Coronary artery (tissue), 2 donors: ENCODE data around the gene PTGER4.

Experiments used
- DNase-seq: peaks from one replicate; pipeline ENCODE4 v3.0.0-alpha.2; 2017; ENCODE audit warnings: low spot score
- H3K27ac ChIP-seq, 2 donors: fragments of 200-600 bp; sonication (generic); one replicate each; pipeline ENCODE4 v1.5.1; 2016 to 2019
- H3K4me3 ChIP-seq: fragments of 200-600 bp; sonication (generic); 2 replicates; pipeline ENCODE4 v1.5.1; 2016; ENCODE audit warnings: mild to moderate bottlenecking, moderate library complexity
- TF ChIP-seq, protein P1 (sequence below): fragments of 200-600 bp; sonication (generic); IDR thresholded peaks from one replicate; pipeline ENCODE4 v1.5.1; 2019; ENCODE audit warnings: antibody characterized with exemption

PTGER4 gene

DNA sequence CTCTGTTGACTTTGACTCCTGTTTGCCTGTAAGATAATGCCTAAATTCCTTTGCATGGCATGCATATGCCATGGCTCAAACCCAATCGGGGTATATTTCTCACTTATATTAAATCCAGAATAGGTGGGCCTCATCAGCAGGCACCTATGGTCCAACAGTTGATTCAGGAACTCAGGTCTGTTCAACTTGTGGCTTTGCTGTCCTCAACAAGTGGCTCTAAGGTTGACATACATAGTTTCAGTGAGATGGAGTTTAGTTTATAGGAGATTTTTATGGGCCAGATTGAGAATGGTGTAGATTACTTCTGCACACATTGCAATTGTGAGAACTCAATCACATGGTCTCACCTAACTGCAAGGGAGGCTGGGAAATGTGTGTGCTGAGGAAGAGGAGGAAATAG, 31.6 kb upstream of the PTGER4 start:
- Histone ChIP-seq H3K27ac (no peak overlapping the region), H3K4me3 (no peak overlapping the region)
- no peak for DNase-seq
- TF ChIP-seq, protein P1, sequence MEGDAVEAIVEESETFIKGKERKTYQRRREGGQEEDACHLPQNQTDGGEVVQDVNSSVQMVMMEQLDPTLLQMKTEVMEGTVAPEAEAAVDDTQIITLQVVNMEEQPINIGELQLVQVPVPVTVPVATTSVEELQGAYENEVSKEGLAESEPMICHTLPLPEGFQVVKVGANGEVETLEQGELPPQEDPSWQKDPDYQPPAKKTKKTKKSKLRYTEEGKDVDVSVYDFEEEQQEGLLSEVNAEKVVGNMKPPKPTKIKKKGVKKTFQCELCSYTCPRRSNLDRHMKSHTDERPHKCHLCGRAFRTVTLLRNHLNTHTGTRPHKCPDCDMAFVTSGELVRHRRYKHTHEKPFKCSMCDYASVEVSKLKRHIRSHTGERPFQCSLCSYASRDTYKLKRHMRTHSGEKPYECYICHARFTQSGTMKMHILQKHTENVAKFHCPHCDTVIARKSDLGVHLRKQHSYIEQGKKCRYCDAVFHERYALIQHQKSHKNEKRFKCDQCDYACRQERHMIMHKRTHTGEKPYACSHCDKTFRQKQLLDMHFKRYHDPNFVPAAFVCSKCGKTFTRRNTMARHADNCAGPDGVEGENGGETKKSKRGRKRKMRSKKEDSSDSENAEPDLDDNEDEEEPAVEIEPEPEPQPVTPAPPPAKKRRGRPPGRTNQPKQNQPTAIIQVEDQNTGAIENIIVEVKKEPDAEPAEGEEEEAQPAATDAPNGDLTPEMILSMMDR: no peak

DNA sequence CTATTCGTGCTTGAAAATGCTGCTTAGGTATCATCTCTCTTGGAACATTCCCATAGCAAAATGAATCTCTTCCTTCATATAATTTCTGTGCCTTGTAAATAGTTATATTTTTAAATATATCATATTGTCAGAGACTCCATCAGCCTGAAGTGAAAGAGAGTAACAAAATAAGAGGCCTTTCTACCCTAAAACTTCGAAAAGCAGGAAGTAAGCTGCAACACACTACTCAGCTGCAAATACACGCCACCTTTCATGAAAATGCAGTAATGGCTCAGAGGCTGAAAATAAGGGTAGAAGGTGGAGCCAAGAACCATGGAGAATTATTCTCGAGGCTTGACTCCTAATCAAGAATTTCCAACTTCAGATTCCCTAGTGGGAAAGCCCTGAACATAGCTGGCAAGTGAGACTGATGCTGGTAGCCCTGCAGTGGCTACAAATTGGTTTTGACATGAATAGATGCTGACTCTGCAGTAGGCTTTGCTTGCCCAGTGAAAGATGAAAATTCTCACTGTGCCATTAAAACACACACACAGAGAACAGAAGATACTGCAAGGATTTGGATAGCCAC, 30.2 kb upstream of the PTGER4 start:
- no peak for DNase-seq
- Histone ChIP-seq H3K27ac (no peak overlapping the region), H3K4me3 (no peak overlapping the region)
- TF ChIP-seq, protein P1: no peak

DNA sequence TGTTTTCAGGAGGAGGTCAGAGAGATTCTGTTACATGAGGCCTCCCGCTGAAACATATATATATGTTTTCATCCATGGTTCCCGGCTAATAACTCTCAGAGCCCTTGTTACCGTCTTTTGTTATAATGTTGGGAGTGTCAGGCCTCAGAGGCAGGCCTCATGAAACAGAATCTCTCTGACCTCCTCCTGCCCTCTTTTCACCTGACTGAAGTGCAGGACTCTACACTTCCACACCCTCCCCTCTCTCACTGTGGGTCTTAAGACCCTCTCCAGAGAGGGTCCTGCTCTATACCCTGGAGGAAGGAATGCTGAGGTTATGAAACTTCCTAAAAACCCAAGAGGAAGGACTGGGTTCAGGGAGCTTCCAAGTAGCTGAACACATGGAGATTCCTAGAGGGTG, 28.5 kb upstream of the PTGER4 start:
- Histone ChIP-seq H3K4me3 (no peak overlapping the region), H3K27ac (no peak overlapping the region)
- TF ChIP-seq, protein P1: no peak
- DNase-seq: no peak

DNA sequence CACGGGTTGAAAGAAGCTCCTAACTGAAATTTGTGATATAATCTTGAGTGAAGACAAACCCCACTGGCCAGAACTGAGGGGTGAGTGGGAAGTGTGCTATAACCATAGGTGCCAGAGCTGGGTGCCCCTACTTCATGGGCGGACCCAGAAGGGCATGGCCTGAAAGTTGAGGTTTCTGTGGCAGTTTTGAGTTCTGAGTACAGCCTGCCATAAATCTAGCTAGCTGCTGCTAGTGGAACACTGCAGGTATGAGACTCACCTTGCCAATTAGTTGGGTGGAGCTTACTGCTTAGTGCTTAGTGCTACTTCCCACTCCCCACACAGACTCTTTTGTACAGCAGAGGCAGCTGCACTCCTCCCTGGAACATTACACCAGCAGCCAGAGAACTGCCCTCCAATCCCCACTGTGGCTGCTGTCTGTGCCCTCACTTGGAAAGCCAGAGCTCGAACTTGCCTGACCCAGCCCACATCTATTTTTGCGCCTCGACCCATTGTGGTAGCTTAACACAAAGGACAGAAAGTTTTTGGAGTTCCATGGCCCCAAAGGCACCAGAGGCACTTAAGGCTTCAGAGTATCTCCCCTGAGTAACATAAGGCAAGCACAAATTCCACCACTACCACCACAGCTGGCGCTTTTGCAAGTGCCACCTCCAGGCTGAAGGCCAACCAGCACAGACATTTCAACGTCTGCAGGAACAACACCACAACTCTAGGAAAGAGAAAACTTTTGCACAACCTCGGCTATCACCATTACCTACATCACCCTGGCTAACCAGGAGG, 27.1 kb upstream of the PTGER4 start:
- no peak for DNase-seq
- TF ChIP-seq, protein P1: no peak
- H3K27ac ChIP-seq: no peak overlapping the region
- no peak overlapping the region for H3K4me3 ChIP-seq

DNA sequence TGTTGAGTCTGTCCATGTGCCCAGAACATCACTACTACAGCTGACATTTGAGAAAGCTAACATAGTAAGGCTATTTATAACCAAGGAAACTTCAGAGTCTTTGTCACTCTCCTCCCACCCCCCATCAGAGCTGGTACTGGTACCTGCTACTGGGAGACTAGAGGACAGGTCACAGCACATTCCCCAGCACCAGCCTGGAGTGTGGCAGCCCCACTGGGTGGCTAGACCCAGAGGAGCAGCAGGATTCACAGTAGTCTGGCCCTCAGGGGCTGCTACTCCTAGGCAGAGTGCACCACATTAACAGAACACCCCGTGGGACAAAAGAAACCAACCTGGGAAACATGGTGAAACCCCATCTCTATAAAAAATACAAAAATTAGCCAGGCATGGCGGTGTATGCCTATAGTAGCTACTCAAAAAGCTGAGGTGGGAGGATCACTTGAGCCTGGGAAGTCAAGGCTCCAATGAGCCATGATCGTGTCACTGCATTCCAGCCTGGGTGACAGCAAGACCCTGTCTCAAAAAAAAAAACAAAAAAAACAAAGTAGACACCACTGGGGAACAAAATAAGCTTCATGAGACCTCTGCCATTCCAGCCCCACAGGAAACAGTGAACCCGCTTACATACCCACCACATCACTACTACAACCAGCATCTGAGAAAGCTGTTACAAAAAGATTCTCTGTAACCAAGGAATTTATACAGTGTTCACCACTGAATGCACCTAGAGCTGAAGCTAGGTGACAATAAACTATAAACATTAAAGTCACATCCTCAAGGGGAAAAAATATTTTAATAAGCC, 26.3 kb upstream of the PTGER4 start:
- TF ChIP-seq, protein P1: no peak
- Histone ChIP-seq H3K4me3 (no peak overlapping the region), H3K27ac (no peak overlapping the region)
- no peak for DNase-seq

DNA sequence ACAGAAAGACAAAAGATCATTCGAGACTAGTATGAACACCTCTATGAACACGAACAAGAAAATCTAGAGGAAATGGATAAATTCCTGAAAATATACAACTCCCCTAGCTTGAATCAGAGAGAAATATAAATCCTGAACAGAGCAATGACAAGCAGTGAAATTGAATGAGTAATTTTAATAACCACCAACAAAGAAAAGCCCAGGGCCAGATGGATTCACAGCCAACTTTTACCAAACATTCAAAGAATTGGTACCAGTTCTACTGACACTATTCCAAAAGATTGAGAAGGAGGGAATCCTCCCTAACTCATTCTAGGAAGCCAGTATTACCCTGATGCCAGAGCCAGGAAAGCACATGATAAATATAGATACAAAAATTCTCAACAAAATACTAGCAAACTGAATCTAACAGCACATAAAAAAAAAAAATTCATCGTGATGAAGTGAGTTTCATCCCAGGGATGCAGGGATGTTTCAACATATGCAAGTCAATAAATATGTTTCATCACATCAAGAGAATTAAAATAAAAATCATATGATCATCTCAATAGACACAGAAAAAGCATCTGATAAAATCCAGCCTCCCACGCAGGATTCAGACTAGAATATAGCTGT, 25.2 kb upstream of the PTGER4 start:
- Histone ChIP-seq H3K4me3 (no peak overlapping the region), H3K27ac (no peak overlapping the region)
- TF ChIP-seq, protein P1: no peak
- no peak for DNase-seq
